NCI-H2029 (cell line): ENCODE data around the gene PROP1.
A peak's percentile ranks its signal among the peaks of the same experiment; 100 is the strongest.
"Not testable (repeated sequence)": the region's sequence is repeated elsewhere in the genome, so short reads cannot be mapped to it uniquely, and the experiment has no call there.

Experiments
- DNase-seq: peaks from one replicate; lab custom pipeline; 2025; lab: John Stamatoyannopoulos, UW

Gene PROP1

GRCh38 chr5:177982072-177982727 is 13.8 kb downstream of the PROP1 start:
- no peak for DNase-seq

GRCh38 chr5:177981296-177982071 is 14.6 kb downstream of the PROP1 start:
- no peak for DNase-seq

GRCh38 chr5:177980743-177981151 is 15.3 kb downstream of the PROP1 start:
- no peak for DNase-seq

GRCh38 chr5:177977600-177977999 is 18.4 kb downstream of the PROP1 start:
- DNase-seq: not testable (repeated sequence)

GRCh38 chr5:177973066-177973635 is 22.9 kb downstream of the PROP1 start:
- no peak for DNase-seq

- no peak for DNase-seq
Observed at GRCh38 chr5:177972613-177973012, 23.4 kb downstream of the PROP1 start.

GRCh38 chr5:177972014-177972413 is 24.0 kb downstream of the PROP1 start:
- DNase-seq: not testable (repeated sequence)

- no peak for DNase-seq
Observed at GRCh38 chr5:177968661-177969211, 27.3 kb downstream of the PROP1 start.

- DNase-seq: no peak
Observed at GRCh38 chr5:177967221-177967887, 28.7 kb downstream of the PROP1 start.

GRCh38 chr5:177966839-177967166 is 29.2 kb downstream of the PROP1 start:
- no peak for DNase-seq

GRCh38 chr5:177966009-177966838 is 29.8 kb downstream of the PROP1 start:
- DNase-seq: no peak

GRCh38 chr5:177964471-177964870 is 31.6 kb downstream of the PROP1 start:
- DNase-seq: no peak

- no peak for DNase-seq
Observed at GRCh38 chr5:177963966-177964365, 32.1 kb downstream of the PROP1 start.

GRCh38 chr5:177959315-177959714 is 36.7 kb downstream of the PROP1 start:
- no peak for DNase-seq

GRCh38 chr5:177958696-177959095 is 37.3 kb downstream of the PROP1 start:
- no peak for DNase-seq

GRCh38 chr5:177957241-177957640 is 38.8 kb downstream of the PROP1 start:
- DNase-seq: no peak

GRCh38 chr5:177953101-177953500 is 42.9 kb downstream of the PROP1 start:
- not testable (repeated sequence) for DNase-seq

GRCh38 chr5:177949656-177950055 is 46.4 kb downstream of the PROP1 start:
- not testable (repeated sequence) for DNase-seq

- not testable (repeated sequence) for DNase-seq
Observed at GRCh38 chr5:177949065-177949464, 47.0 kb downstream of the PROP1 start.

GRCh38 chr5:177947912-177948311 is 48.1 kb downstream of the PROP1 start:
- DNase-seq: peak; percentile 59

- DNase-seq: not testable (repeated sequence)
Observed at GRCh38 chr5:177945601-177946283, 50.3 kb downstream of the PROP1 start.
